Psoas muscle (tissue), 8 donors: ENCODE results near the gene SLAMF6. TPM values are rescaled to one million over a fixed set of nuclear protein-coding genes. Genes with fewer than 3 reads are reported as not detected.

ENCODE experiments used
- ATAC-seq, 4 donors: fragments of 200-7000 bp; cut with Tn5 transposase; one replicate each; pipeline ENCODE4 v1.9.1; 2020; ENCODE audit warnings: moderate library complexity in 3 of 4, mild to moderate bottlenecking in 2 of 4
- DNase-seq, 2 donors: peaks; one replicate each; pipeline ENCODE4 v3.0.0-alpha.2; 2020
- H3K27ac ChIP-seq: fragments of 200-600 bp; one replicate; pipeline ENCODE4 v1.8.0; 2022
- H3K27me3 ChIP-seq, 3 donors: fragments of 200-600 bp in 1 of 3; one replicate each; pipeline versions ENCODE4 v1.6.1 to v1.8.0; 2013 to 2022; ENCODE audit warnings: low read length in 2 of 3, mild to moderate bottlenecking in 2 of 3, moderate library complexity in 1 of 3; ENCODE audit not compliant: insufficient read depth in 3 of 3
- H3K36me3 ChIP-seq, 2 donors: fragments of 200-600 bp in 1 of 2; one replicate each; pipeline versions ENCODE4 v1.6.1 to v1.8.0; 2013 to 2022; ENCODE audit warnings: low read depth in 1 of 2, mild to moderate bottlenecking in 1 of 2, moderate library complexity in 1 of 2; ENCODE audit not compliant: insufficient read depth in 1 of 2
- H3K4me1 ChIP-seq: fragments of 200-600 bp; one replicate; pipeline ENCODE4 v1.8.0; 2022
- H3K4me3 ChIP-seq: fragments of 200-600 bp; one replicate; pipeline ENCODE4 v1.8.0; 2022; ENCODE audit warnings: mild to moderate bottlenecking
- H3K9me3 ChIP-seq: fragments of 200-600 bp; one replicate; pipeline ENCODE4 v1.8.0; 2022
- CTCF ChIP-seq: fragments of 200-600 bp; IDR thresholded peaks from one replicate; pipeline ENCODE4 v1.8.0; 2022; ENCODE audit warnings: antibody characterized with exemption
- WGBS, 3 donors: extraction: QIAGEN DNeasy Blood & Tissue Kit; methylation state at CpG; one replicate each; pipeline versions ENCODE4 v1.1.6 to v1.1.7; 2013; 5-methylcytosine and 5-hydroxymethylcytosine counted together
- intact Hi-C, 2 donors: fragments of 100-400 bp; cut with DNase I; formaldehyde crosslinking; loops; one replicate each; pipeline versions ENCODE4 v1.11.0 to v1.14.2; 2022
- polyA plus RNA-seq, 3 donors: library from polyadenylated mRNA; stranded (reverse); fragments of 200-250 nt; gene quantifications; one replicate each; pipeline ENCODE4 v1.2.3, GENCODE V29; 2013
- total RNA-seq, 4 donors: library from RNA; stranded (reverse); fragmentation: NEBNext Ultra II Directional in 2 of 4; extraction: Animal tissue kit (Norgen Biotek cat#: 25700) in 2 of 4; gene quantifications; one replicate each; pipeline versions ENCODE4 v1.2.1 to v1.2.4, GENCODE V29; 2021 to 2023
- donor health status: healthy with polysubstance abuse.
- donor health status: DM: no; HTN: no; CAD: no; lungs with moderate emphysema.
- donor health status: Bipolar disorder and iron deficiency.
- donor health status: healthy.
- donor health status: DM: yes; HTN: yes; CAD: no.
- donor health status: DM: no; HTN: no; CAD: no.
- donor health status: DM: no; HTN: no; CAD: no.
- donor health status: DM: yes; HTN: yes; CAD: no.

SLAMF6 gene
- total and polyA plus RNA-seq, 7 donors, result 0.08 to 0.34 (median 0.19) TPM; not detected in 1

- no peak for ATAC-seq
- 54 to 68% (median 61%) methylated on average over 2 of the region's 2 CpGs for WGBS, 3 donors
- no peaks in the 10 kb centered on the region for H3K36me3 ChIP-seq
- intact Hi-C loops, result no loop called here
- H3K9me3 ChIP-seq, result no peaks in the 10 kb centered on the region
- no peak for TF ChIP-seq CTCF
- no peak overlapping the region for H3K27ac ChIP-seq
- no peaks in the 10 kb centered on the region for H3K27me3 ChIP-seq
- H3K4me3 ChIP-seq, result no peak overlapping the region
- no peaks in the 10 kb centered on the region for H3K4me1 ChIP-seq
- DNase-seq, result no peak
These were observed 86.1 kb downstream of the SLAMF6 start for GRCh38 chr1:160436966-160437365.

Other genes starting within 250 kb of the SLAMF6 start
- 10 to 100 TPM; 75.3 to 85.4 (median 78.2) TPM for gene PEX19, start 238.1 kb downstream of the SLAMF6 start, total RNA-seq
- gene PEX19, start 238.1 kb downstream of the SLAMF6 start, polyA plus RNA-seq, result 100 to 1,000 TPM in 1 of 3 donors, 10 to 100 TPM in 2; 30.2 to 117 (median 52.7) TPM
- 10 to 100 TPM; 72.3 to 96.3 (median 79.9) TPM for gene COPA, start 180.0 kb downstream of the SLAMF6 start, total RNA-seq
- gene COPA, start 180.0 kb downstream of the SLAMF6 start, polyA plus RNA-seq, result 10 to 100 TPM; 53.8 to 87.2 (median 73.0) TPM
- gene NCSTN, start 179.9 kb downstream of the SLAMF6 start, total RNA-seq, result 10 to 100 TPM; 32.6 to 49.8 (median 42.6) TPM
- 10 to 100 TPM; 23.5 to 33.6 (median 27.4) TPM for gene NCSTN, start 179.9 kb downstream of the SLAMF6 start, polyA plus RNA-seq
- under 1 TPM in 2 of 4 donors, not detected in 2; 0.13 to 0.20 TPM for gene NHLH1, start 156.2 kb downstream of the SLAMF6 start, total RNA-seq
- under 1 TPM in 2 of 3 donors, not detected in 1; 0.06 to 0.07 TPM for gene NHLH1, start 156.2 kb downstream of the SLAMF6 start, polyA plus RNA-seq
- under 1 TPM; 0.44 to 0.94 (median 0.68) TPM for gene VANGL2, start 122.7 kb downstream of the SLAMF6 start, total RNA-seq
- gene VANGL2, start 122.7 kb downstream of the SLAMF6 start, polyA plus RNA-seq, result under 1 TPM; 0.18 to 0.32 (median 0.27) TPM
- gene CD84, start 56.2 kb upstream of the SLAMF6 start, total RNA-seq, result 1 to 10 TPM in 2 of 4 donors, under 1 TPM in 2; 0.75 to 2.6 (median 1.3) TPM
- gene CD84, start 56.2 kb upstream of the SLAMF6 start, polyA plus RNA-seq, result under 1 TPM; 0.04 to 0.13 (median 0.10) TPM
- under 1 TPM; 0.06 to 0.27 (median 0.10) TPM for gene SLAMF1, start 123.8 kb upstream of the SLAMF6 start, total RNA-seq
- gene SLAMF1, start 123.8 kb upstream of the SLAMF6 start, polyA plus RNA-seq, result under 1 TPM; 0.03 to 0.30 (median 0.04) TPM
- gene CD48, start 188.6 kb upstream of the SLAMF6 start, total RNA-seq, result 1 to 10 TPM in 2 of 4 donors, under 1 TPM in 2; 0.76 to 1.7 (median 1.1) TPM
- under 1 TPM; 0.35 to 1.00 (median 0.91) TPM for gene CD48, start 188.6 kb upstream of the SLAMF6 start, polyA plus RNA-seq
- gene SLAMF7, start 216.0 kb upstream of the SLAMF6 start, total RNA-seq, result under 1 TPM; 0.08 to 0.79 (median 0.73) TPM
- under 1 TPM in 2 of 3 donors, not detected in 1; 0.06 to 0.07 TPM for gene SLAMF7, start 216.0 kb upstream of the SLAMF6 start, polyA plus RNA-seq